ENCODE data around the gene CPNE9.

The CPNE9 gene, protein sequence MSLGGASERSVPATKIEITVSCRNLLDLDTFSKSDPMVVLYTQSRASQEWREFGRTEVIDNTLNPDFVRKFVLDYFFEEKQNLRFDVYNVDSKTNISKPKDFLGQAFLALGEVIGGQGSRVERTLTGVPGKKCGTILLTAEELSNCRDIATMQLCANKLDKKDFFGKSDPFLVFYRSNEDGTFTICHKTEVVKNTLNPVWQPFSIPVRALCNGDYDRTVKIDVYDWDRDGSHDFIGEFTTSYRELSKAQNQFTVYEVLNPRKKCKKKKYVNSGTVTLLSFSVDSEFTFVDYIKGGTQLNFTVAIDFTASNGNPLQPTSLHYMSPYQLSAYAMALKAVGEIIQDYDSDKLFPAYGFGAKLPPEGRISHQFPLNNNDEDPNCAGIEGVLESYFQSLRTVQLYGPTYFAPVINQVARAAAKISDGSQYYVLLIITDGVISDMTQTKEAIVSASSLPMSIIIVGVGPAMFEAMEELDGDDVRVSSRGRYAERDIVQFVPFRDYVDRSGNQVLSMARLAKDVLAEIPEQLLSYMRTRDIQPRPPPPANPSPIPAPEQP

DNA sequence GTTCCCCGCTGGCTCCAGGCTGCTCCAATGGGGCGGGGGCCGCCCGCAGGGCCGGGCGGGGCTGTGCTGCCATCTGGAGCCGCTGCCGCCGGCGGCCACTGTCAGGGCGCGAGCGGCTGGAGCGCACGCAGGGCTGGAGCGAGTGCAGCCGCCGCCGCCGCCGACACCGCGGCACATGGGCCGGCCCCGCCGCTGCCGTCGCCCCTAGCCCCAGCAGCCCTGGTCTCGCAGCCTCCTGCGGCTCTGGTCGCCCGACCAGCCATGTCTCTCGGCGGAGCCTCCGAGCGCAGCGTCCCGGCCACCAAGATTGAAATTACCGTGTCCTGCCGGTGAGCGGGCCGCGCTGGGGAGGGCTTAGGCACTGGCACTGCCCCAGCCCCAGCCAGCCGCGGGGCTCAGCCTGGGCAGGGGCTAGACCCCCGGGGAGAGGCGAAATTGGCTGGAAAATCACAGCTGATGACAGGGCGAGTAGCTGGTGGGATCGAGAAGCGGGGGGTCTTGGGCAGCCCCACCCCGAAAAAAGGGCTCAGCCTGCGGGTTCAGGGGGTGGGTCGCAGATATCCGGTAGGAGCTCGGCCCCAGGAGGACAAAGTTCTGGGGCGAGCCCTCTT is at the start of gene CPNE9:
Gene CPNE9 (plus strand): TSS at position 98 of the 611 bp plus-strand sequence. CDS start 164 bp downstream, at position 262.
- DNase-seq, result no peak

GRCh38 chr3:9659849-9660248 is 43.8 kb upstream of the CPNE9 start:
- no peak for DNase-seq

DNA sequence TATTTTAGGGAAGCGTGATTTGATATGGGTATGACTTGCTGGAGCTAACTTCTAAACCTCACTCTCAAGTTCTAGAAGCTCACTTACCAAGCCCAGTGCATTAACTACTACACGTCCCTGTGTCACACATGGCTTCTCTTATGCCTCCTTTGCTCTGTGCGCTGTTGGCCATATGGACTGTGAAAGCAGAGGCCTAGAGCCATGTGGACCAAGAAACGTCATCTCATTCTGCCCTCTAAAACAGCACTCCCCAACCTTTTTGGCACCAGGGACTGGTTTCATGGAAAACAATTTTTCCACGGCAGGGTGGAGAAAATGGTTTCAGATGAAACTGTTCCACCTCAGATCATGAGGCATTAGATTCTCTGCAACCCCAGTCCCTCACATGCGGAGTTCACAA is 42.7 kb upstream of the CPNE9 start:
- DNase-seq, result no peak

DNA sequence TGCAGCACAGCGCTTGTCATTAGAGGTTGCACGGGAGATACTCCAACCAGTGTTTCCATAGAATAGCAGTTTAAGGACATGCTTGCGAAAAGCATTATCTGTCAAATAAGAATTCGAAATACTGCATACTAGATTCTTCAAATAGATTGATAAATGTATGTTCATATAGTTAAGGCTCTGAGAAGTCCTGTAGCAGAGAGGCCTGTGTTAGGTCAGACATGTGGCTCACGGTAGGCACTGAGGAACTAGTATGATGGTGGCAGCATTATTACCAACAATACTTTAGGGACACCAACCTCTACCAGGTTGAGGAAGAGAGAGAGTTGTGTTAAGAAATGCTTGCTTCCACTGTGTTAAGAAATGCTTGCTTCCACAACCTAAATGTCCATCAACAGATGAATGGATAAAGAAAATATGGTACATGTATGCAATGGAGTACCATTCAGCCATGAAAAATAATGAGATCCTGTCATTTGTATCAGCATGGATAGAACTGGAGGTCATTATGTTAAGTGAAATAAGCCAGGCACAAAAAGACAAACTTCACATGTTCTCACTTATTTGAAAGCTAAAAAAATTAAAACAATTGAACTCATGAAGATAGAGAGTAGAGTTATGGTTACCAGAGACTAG is 39.4 kb upstream of the CPNE9 start:
- DNase-seq, result no peak

DNA sequence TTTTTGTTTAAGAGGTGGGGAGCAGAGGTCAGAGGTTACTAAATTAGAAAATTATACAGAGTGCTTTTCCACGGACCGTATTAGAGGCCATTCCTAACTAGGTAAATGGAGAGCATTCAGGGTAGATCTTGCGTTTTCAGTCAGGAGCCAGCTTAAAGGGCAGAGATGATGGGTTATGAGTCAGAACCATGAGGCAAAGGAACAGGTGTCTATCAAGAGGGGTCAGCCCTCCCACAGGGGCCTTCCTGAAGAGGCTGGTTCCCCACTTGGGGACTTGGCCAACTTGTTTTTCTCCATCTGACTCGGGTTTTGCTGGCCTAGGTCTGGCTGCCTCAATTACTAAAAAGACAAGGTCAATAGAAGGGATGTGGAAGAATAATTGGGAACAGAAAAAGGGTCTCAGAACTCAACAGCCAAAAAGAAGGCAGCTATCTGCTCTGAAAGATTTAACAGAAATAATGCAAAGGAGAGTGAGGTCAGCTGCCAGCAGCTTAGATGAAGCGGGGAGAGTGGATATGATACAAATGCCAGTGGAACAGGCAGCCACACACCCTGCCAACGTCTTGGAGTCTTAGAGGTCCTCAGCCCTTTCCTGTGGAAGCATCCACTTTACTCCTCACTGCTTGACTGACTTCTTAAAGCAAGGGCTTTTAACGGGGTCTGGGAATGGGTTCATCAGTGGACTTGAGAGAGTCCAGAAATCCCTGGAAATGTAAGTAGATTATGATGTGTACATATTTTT is 36.8 kb upstream of the CPNE9 start:
- DNase-seq, result no peak

DNA sequence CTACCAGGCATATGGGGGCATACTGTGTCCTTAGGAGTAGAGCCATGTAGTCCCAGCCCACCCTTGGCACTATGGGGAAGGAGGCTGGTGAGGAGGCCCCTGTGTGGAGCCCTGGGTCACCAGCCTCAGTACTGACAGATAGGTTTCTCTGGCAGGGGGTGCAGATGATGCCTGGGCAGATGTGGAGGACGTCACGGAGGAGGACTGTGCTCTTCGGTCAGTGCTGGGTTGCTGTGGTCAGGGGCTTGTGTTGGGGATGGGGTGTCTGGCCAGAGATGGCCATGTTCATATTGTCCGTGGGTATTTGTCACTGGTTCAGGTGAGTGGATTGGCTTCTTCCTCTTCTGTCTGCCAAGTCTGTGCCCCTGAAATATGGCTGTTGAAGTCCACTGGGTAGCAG is 34.4 kb upstream of the CPNE9 start:
- DNase-seq, result no peak

- no peak for DNase-seq
These were observed 33.8 kb upstream of the CPNE9 start for GRCh38 chr3:9669720-9670432.

- no peak for DNase-seq
These were observed 30.6 kb upstream of the CPNE9 start for GRCh38 chr3:9673082-9673481.

DNA sequence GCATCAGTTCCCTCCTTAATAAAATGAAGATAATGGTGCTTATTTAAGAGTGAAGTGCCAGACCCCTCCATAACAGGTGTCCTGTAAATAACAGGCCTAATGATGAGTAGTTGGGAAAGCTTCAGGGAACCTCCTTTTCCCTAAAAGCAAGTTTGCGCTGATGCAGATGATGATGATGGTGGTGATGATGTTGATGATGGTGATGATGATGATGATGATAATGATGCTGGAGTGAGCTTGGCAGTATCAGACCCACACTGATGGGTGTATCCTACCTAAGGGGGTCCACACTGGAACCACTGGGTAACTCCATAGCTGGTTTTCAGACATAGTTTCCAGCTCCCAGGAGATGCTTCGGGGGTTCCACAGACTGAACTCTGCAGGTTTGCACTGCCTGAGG is 29.9 kb upstream of the CPNE9 start:
- DNase-seq, result no peak

DNA sequence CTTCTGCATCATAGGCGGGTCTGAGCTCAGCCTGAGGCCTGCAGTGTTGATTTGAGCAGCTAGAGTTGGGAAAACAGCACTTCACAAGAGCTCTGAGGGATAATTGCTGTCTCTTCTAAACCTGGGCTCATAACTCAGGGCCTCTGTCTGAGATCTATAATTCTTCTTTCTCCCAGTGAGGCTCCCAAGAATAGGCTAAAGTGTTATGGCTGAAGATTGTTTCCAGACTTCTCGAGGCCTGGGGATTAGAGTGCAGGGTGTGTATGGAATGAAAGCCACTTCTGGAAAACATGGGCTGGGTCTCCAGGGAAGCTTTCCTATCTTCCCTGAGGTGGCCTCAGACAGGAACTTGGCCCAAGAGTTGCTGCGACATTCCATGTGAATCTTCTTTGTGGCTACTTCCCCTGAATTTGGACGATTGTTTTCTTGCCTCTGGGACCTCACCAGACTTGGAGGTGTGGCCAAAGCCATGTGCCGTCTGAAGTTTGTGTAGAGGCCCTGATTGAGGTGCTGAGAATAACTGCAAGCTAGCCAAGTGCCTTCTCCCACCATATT is 27.8 kb upstream of the CPNE9 start:
- no peak for DNase-seq

- DNase-seq, result no peak
These were observed 26.8 kb upstream of the CPNE9 start for GRCh38 chr3:9676785-9677184.

DNA sequence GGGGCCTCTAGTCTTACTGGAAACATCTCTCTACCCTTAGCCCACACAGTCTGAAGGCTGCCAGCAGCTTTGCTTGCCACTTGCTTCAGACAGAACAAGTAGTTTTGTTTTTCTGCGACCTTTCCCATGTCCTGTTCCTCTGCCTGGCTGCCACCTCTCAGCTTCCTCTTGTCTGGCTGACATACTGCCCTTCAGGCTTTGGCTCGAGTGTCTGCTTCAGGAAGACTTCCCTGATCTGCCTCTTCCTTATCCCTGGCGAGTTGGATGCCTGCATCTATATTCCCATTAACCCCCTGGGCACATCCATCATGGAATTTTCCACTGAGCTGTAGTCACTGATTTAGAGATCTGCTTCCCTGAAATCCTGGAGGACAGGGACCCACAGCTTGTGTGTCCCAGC is 25.1 kb upstream of the CPNE9 start:
- DNase-seq, result no peak

DNA sequence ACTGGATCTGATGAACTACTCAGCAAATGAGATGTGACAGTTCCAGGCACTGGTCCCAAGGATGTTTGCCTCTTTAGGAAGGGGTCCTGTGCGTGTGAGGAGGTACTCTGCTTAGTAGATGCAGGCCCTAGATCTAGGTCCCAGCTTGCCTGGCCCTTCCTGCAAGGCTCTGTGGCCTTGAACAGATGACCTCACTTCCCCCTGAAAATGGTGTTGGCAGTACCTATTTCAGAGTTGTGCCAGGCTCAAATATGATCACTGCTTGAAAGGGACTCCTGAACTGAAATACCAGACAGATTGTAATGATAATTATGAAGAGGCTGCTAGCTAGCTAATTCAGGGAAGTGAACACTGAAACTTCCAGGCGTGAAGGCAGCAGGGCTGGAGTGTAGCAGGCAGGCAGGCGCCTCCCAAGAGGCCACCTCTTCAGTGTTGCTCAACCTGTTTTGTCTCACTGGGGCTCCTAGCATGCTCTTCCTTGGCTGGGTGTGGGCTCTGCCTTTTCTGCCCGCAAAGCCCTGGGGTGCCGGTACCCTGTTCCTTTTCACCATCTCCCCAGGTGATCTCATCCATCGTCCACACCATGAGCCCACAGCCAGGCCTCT is 24.1 kb upstream of the CPNE9 start:
- no peak for DNase-seq

DNA sequence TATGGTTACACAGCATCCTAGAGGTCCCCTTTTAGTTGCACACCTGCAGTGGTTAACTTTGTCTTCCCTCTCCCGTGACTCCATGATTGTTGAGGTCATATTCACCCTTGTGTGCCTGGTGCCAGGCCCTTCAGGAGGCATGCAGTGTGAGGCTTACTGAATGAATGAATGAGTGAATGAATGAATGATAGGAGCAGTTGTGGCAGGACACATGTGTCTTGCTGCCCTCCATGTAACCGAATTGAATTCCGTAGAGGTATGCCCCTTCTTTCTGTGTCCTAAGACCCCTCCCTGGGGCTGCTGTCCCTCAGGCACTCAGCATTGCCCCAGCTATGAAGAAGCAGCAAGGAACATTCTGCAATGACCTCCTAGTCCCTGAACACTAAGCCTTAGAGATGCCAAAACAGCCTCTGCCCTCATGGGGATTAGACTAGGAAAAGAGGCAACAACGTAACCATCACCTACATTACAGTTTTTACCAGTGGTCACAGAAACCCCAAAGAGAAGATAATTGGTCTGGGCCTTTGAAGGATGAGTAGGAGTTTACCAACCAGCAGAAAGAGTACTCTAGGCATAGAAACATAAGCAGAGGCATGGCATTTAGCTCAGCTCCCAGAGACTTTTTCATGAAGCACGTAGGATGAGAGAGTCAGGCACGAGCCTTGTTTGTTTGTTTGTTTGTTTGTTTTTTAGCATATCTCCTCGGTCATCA is 22.5 kb upstream of the CPNE9 start:
- no peak for DNase-seq

DNA sequence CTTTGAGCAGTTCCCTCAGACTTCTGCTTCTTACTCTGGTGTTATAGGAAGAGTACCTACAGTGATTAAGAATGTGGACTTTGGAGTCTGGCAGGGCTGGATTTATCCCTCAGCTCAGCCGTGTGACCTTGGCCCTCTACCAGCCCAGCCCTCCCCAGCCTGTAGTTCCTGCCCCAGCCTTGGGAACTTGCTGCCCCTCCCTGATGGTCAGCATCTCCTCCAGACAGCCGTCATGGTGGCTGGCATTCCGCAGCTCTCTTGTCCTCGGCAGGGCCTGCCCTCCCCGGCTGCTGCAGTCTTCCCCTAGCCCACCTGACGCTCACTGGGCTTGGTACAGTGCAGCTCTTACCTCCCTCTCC is 21.9 kb upstream of the CPNE9 start:
- no peak for DNase-seq

GRCh38 chr3:9682096-9682495 is 21.5 kb upstream of the CPNE9 start:
- DNase-seq, result no peak

- DNase-seq, result no peak
These were observed 20.2 kb upstream of the CPNE9 start for GRCh38 chr3:9683426-9683825.

- no peak for DNase-seq
These were observed 18.2 kb upstream of the CPNE9 start for GRCh38 chr3:9685216-9686049.

GRCh38 chr3:9686050-9686550 is 17.5 kb upstream of the CPNE9 start:
- no peak for DNase-seq

GRCh38 chr3:9686703-9687102 is 16.9 kb upstream of the CPNE9 start:
- DNase-seq, result no peak
